NCI-H345 treated with DMSO at 0.1 percent for 48 hours (cell line): Measurements from ENCODE around the gene CDCA8.
"Not testable (repeated sequence)": the region's sequence is repeated elsewhere in the genome, so short reads cannot be mapped to it uniquely, and the experiment has no call there.

ENCODE experiments used
- DNase-seq: peaks from one replicate; lab custom pipeline; 2025; ENCODE audit not compliant: unreplicated experiment; lab: John Stamatoyannopoulos, UW

CDCA8 gene

GRCh38 chr1:37732111-37732780, 39.9 kb downstream of the CDCA8 start:
- no peak for DNase-seq

GRCh38 chr1:37734629-37735591, 42.6 kb downstream of the CDCA8 start:
- DNase-seq = no peak

- not testable (repeated sequence) for DNase-seq
These were observed 45.7 kb downstream of the CDCA8 start for GRCh38 chr1:37737975-37738374.

- not testable (repeated sequence) for DNase-seq
These were observed 46.3 kb downstream of the CDCA8 start for GRCh38 chr1:37738619-37739018.

GRCh38 chr1:37739222-37739621, 46.9 kb downstream of the CDCA8 start:
- DNase-seq = no peak

- no peak for DNase-seq
These were observed 48.8 kb downstream of the CDCA8 start for GRCh38 chr1:37741130-37741529.

GRCh38 chr1:37741662-37742061, 49.3 kb downstream of the CDCA8 start:
- DNase-seq = no peak

GRCh38 chr1:37746806-37747205, 54.5 kb downstream of the CDCA8 start:
- no peak for DNase-seq

GRCh38 chr1:37748565-37748964, 56.2 kb downstream of the CDCA8 start:
- no peak for DNase-seq

- no peak for DNase-seq
These were observed 59.9 kb downstream of the CDCA8 start for GRCh38 chr1:37752213-37752582.

- DNase-seq = peak; percentile 17
These were observed 60.5 kb downstream of the CDCA8 start for GRCh38 chr1:37752583-37753471.

GRCh38 chr1:37753473-37754321, 61.4 kb downstream of the CDCA8 start:
- DNase-seq = no peak

GRCh38 chr1:37755290-37755689, 63.0 kb downstream of the CDCA8 start:
- DNase-seq = no peak

- DNase-seq = no peak
These were observed 63.7 kb downstream of the CDCA8 start for GRCh38 chr1:37755951-37756560.
